Measurements from ENCODE around the gene FAM124A. TPM values are rescaled to one million over a fixed set of nuclear protein-coding genes. Genes with fewer than 3 reads are reported as not detected.

Gene FAM124A
- total and polyA plus RNA-seq, 9 donors, result 0.48 to 8.8 (median 1.9) TPM

DNA sequence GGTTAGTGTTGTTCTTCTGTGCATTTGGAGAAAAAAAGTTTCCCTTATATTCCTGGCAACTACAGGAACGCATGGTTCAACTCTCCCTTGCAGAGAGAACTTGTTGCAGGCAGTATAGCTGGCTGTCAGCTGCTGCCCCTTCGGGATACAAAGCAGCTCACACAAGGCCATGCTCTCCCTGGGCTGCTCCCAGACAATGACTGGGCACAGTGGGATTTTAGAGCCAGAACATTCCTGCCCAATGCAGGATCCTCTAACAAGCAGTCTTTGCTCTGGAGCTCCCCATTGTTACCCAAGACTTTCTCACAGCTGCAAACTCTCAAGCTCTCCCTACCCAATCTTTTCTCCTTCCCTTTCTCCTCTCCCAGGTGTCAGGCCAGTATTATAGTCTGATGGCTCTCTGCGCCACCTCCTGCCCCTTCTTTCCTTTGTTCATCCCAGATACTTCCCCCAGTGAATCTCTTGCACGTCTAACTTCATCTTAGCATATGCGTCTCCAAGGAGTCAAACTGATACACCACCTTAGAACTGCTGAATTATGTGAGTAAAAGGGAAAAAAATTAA is 89.8 kb downstream of the FAM124A start:
- Histone ChIP-seq H3K27ac (no peak overlapping the region), H3K36me3 (no peaks in the 10 kb centered on the region), H3K4me1 (ENCODE audit: insufficient read depth) (peaks cover 2% of the 10 kb centered on the region), H3K27me3 (no peaks in the 10 kb centered on the region), H3K9me3 (no peaks in the 10 kb centered on the region), H3K4me3 (no peak overlapping the region)
- intact Hi-C loops (cut with DNase I), result no loop called here
- TF ChIP-seq POLR2A (IDR thresholded peaks at IDR 0.05) (no peak), EP300 (IDR thresholded peaks at IDR 0.05) (no peak)
- TF ChIP-seq, protein P1, sequence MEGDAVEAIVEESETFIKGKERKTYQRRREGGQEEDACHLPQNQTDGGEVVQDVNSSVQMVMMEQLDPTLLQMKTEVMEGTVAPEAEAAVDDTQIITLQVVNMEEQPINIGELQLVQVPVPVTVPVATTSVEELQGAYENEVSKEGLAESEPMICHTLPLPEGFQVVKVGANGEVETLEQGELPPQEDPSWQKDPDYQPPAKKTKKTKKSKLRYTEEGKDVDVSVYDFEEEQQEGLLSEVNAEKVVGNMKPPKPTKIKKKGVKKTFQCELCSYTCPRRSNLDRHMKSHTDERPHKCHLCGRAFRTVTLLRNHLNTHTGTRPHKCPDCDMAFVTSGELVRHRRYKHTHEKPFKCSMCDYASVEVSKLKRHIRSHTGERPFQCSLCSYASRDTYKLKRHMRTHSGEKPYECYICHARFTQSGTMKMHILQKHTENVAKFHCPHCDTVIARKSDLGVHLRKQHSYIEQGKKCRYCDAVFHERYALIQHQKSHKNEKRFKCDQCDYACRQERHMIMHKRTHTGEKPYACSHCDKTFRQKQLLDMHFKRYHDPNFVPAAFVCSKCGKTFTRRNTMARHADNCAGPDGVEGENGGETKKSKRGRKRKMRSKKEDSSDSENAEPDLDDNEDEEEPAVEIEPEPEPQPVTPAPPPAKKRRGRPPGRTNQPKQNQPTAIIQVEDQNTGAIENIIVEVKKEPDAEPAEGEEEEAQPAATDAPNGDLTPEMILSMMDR (IDR thresholded peaks at IDR 0.05), result no peak
- DNase-seq, result no peak
- 89 to 94% (median 92%) methylated on average over 5 of the region's 5 CpGs for WGBS, 3 donors

DNA sequence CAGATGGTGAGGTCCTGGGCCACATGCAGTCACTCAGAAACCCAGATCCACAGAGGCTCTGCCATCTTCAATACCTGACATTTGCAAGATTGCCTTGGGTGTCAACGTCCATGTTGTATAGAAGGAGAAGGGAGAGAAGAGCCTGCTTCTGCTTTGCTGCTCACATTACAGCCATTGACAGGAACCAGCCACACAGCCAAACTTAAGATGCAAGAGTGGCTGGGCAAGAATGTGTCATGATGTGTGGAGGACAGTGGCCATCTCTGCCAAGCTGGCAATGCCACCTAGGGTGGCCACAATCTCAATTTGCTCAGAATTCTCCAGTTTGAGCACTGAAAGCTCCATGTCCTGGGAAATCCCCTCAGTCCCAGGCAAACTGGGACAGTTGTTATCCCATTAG is 91.4 kb downstream of the FAM124A start:
- Histone ChIP-seq H3K27me3 (no peaks in the 10 kb centered on the region), H3K27ac (no peak overlapping the region), H3K4me3 (no peak overlapping the region), H3K36me3 (no peaks in the 10 kb centered on the region), H3K4me1 (ENCODE audit: insufficient read depth) (peaks cover 2% of the 10 kb centered on the region), H3K9me3 (no peaks in the 10 kb centered on the region)
- no peak for TF ChIP-seq EP300 (IDR thresholded peaks at IDR 0.05)
- no peak for TF ChIP-seq POLR2A (IDR thresholded peaks at IDR 0.05)
- TF ChIP-seq, protein P1 (IDR thresholded peaks at IDR 0.05), result no peak
- intact Hi-C loops (cut with DNase I), result no loop called here
- 69 to 85% (median 77%) methylated on average over 1 of the region's 1 CpG for WGBS, 3 donors
- no peak for DNase-seq

DNA sequence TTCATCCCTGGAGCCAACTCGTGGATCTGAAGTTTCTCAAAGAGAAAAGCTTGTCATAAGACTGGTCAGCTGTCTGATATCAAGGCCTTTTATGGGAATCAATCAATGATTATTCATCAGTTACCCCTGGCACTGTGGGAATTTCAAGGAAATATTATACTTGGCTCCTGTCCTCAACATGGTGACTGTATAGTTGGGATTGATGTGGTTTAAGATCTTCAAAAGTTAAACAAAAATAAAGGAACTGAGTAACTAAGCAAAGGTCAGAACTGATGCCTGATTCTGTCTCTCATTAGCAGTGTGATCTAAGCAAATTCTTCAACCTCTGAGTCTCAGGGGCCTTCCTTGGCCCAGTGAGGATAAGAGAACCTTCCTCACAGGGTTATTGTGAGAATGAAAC is 95.1 kb downstream of the FAM124A start:
- DNase-seq, result no peak
- TF ChIP-seq, protein P1 (IDR thresholded peaks at IDR 0.05), result no peak
- TF ChIP-seq POLR2A (IDR thresholded peaks at IDR 0.05), result no peak
- no peak for TF ChIP-seq EP300 (IDR thresholded peaks at IDR 0.05)
- Histone ChIP-seq H3K4me3 (no peak overlapping the region), H3K36me3 (no peaks in the 10 kb centered on the region), H3K27ac (no peak overlapping the region), H3K4me1 (ENCODE audit: insufficient read depth) (peaks cover 2% of the 10 kb centered on the region), H3K9me3 (no peaks in the 10 kb centered on the region), H3K27me3 (no peaks in the 10 kb centered on the region)
- WGBS, 3 donors, result 73 to 91% (median 89%) methylated on average over 1 of the region's 1 CpG
- intact Hi-C loops (cut with DNase I), result no loop called here

DNA sequence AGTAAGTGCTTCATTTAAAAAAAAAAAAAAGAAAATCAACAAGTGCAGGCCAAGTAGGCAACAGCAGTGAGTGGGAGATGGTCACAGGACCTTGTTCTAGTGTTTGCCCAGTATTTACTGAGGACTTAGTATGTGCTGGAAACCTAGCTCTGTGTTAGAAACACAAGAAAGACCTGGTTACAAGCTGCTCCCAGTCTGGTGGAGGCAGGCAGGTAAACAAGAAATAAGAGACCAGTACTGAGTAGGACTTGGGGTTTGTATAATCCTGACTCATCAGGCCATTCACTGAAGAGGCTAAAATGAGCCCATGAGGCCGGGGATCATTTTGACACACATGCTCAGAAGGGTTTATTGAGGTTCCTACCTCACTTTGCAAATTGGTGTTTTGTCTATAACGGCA is 95.8 kb downstream of the FAM124A start:
- Histone ChIP-seq H3K27ac (no peak overlapping the region), H3K9me3 (no peaks in the 10 kb centered on the region), H3K27me3 (no peaks in the 10 kb centered on the region), H3K4me3 (no peak overlapping the region), H3K36me3 (no peaks in the 10 kb centered on the region), H3K4me1 (ENCODE audit: insufficient read depth) (peaks cover 2% of the 10 kb centered on the region)
- TF ChIP-seq, protein P1 (IDR thresholded peaks at IDR 0.05), result no peak
- TF ChIP-seq POLR2A (IDR thresholded peaks at IDR 0.05) (no peak), EP300 (IDR thresholded peaks at IDR 0.05) (no peak)
- intact Hi-C loops (cut with DNase I), result no loop called here
- 93 to 98% (median 95%) methylated on average over 2 of the region's 2 CpGs for WGBS, 3 donors
- DNase-seq, result no peak

Measured in ovary (tissue), 9 donors.